Loucy (cell line): Measurements from ENCODE around the gene ASTN2.
A peak's percentile ranks its signal among the peaks of the same experiment; 100 is the strongest.

Experiments
- H2AFZ ChIP-seq: fragments of 200-600 bp; sonication (generic); 2 replicates; pipeline ENCODE4 v1.6.0; 2016; ENCODE audit warnings: antibody characterized with exemption, mild to moderate bottlenecking, low read length, moderate library complexity
- H3F3A ChIP-seq: fragments of 200-600 bp; 2 replicates; pipeline ENCODE4 v1.6.0; 2016; ENCODE audit warnings: antibody characterized with exemption, low read depth, mild to moderate bottlenecking
- H3K27me3 ChIP-seq: fragments of 200-600 bp; sonication (generic); 2 replicates; pipeline ENCODE4 v1.6.1; 2014; ENCODE audit warnings: low read length, mild to moderate bottlenecking; ENCODE audit not compliant: insufficient read depth, poor library complexity, severe bottlenecking
- H3K36me3 ChIP-seq: fragments of 200-600 bp; sonication (generic); 2 replicates; pipeline ENCODE4 v1.6.1; 2016; ENCODE audit warnings: low read length; ENCODE audit not compliant: insufficient read depth
- H3K4me1 ChIP-seq: fragments of 200-600 bp; sonication (generic); 2 replicates; pipeline ENCODE4 v1.5.1; 2014; ENCODE audit warnings: low read length, mild to moderate bottlenecking; ENCODE audit not compliant: insufficient read depth, poor library complexity, severe bottlenecking
- H3K4me2 ChIP-seq: fragments of 200-600 bp; sonication (generic); 2 replicates; pipeline ENCODE4 v1.6.0; 2014; ENCODE audit warnings: antibody characterized with exemption, low read length, low read depth, mild to moderate bottlenecking; ENCODE audit not compliant: poor library complexity, severe bottlenecking
- H3K4me3 ChIP-seq: fragments of 200-600 bp; sonication (generic); 2 replicates; pipeline ENCODE4 v1.5.1; 2014; ENCODE audit warnings: low read length, mild to moderate bottlenecking, mixed read lengths; ENCODE audit not compliant: poor library complexity, severe bottlenecking
- H3K79me2 ChIP-seq: fragments of 200-600 bp; sonication (generic); 2 replicates; pipeline ENCODE4 v1.6.1; 2014; ENCODE audit warnings: low read length; ENCODE audit not compliant: insufficient read depth
- H3K9ac ChIP-seq: fragments of 200-600 bp; sonication (generic); 2 replicates; pipeline ENCODE4 v1.6.0; 2014; ENCODE audit warnings: mild to moderate bottlenecking, low read depth, low read length, moderate library complexity; ENCODE audit not compliant: poor library complexity, severe bottlenecking
- H3K9me2 ChIP-seq: fragments of 200-600 bp; sonication (generic); replicated peaks from 2 replicates; pipeline ENCODE4 v1.6.1; 2016; ENCODE audit warnings: low read depth, low read length, mixed read lengths
- H3K9me3 ChIP-seq: fragments of 200-600 bp; sonication (generic); 2 replicates; pipeline ENCODE4 v1.6.1; 2014; ENCODE audit warnings: mild to moderate bottlenecking, antibody characterized with exemption, low read length, low read depth; ENCODE audit not compliant: insufficient read depth
- H4K20me1 ChIP-seq: fragments of 200-600 bp; sonication (generic); 2 replicates; pipeline ENCODE4 v1.6.0; 2014; ENCODE audit warnings: antibody characterized with exemption, low read length, mild to moderate bottlenecking; ENCODE audit not compliant: insufficient read depth, poor library complexity, severe bottlenecking
- EZH2phosphoT487 ChIP-seq: fragments of 200-600 bp; IDR thresholded peaks from 2 replicates; pipeline ENCODE4 v1.6.1; 2018; ENCODE audit warnings: antibody characterized with exemption, mild to moderate bottlenecking, moderate library complexity, borderline replicate concordance
- TF ChIP-seq, protein P1 (sequence below): fragments of 200-600 bp; sonication (generic); conservative IDR thresholded peaks from 2 replicates; pipeline ENCODE4 v1.5.1; 2014; ENCODE audit warnings: mild to moderate bottlenecking, antibody characterized with exemption, low read length

Gene ASTN2

DNA sequence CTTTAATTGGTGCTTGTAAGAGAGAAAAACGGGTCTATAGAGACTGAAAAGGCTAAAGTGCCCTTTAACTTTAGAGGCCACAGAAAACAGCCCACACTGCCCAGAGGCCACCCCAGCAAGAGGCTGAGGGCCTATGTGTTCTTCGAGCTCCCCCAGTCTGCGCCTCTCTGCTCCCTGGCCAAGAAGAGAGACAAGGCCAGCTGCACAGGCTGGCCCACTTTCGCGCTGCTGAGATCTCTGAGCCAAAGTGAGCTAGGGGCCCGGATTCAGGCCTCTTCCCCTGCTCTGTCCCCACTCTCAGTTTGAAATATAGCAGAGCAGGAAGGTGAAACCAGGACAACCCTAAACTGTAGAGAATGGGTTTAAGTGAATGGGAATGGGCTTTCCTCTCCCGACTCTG lies 859.7 kb downstream of the ASTN2 start:
- no peaks in the 10 kb centered on the region for H4K20me1 ChIP-seq
- H3K36me3 ChIP-seq, result no peaks in the 10 kb centered on the region

DNA sequence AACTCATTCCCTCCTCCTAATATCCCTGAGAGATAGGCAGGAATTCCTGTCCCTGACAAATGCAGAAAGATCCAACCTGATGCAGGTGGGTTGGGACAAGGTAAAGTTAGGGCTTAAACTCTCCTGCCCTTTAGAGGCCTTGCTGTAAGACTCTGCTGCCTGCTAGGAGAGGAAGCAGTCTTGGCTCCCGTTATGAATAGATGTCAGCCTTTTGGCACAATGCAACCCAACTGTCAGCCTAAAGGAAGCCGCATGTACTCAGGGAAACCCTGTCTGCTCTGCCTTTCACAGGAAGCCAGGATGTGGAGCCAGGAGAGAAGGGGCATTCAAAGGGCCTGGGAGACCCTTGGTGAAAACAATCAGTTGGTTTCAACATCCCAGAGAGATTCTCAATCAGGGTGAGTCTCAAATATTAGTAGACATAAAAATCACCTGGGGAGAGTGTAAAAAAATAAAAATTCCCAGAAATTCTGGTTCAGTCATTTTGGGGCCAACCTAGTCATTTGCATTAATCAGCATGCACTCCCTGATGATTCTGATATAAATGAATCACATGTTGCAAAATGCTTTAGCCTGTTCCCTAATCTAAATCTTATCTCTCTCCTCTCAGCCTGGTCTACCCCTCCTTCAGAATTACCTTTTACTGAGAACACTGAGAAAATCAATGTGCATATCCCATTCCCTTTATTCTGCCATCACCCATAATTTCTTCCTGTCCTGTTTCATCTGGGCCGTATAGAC lies 864.0 kb downstream of the ASTN2 start:
- no peaks in the 10 kb centered on the region for H3K27me3 ChIP-seq
- no peaks in the 10 kb centered on the region for H3F3A ChIP-seq
- H3K4me2 ChIP-seq, result no peak overlapping the region
- peaks cover 15% of the 10 kb centered on the region for H3K4me1 ChIP-seq
- H3K9ac ChIP-seq, result no peak overlapping the region
- no peak for TF ChIP-seq EZH2phosphoT487
- TF ChIP-seq, protein P1, sequence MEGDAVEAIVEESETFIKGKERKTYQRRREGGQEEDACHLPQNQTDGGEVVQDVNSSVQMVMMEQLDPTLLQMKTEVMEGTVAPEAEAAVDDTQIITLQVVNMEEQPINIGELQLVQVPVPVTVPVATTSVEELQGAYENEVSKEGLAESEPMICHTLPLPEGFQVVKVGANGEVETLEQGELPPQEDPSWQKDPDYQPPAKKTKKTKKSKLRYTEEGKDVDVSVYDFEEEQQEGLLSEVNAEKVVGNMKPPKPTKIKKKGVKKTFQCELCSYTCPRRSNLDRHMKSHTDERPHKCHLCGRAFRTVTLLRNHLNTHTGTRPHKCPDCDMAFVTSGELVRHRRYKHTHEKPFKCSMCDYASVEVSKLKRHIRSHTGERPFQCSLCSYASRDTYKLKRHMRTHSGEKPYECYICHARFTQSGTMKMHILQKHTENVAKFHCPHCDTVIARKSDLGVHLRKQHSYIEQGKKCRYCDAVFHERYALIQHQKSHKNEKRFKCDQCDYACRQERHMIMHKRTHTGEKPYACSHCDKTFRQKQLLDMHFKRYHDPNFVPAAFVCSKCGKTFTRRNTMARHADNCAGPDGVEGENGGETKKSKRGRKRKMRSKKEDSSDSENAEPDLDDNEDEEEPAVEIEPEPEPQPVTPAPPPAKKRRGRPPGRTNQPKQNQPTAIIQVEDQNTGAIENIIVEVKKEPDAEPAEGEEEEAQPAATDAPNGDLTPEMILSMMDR, result no peak
- no peaks in the 10 kb centered on the region for H3K9me3 ChIP-seq
- H3K79me2 ChIP-seq, result no peaks in the 10 kb centered on the region
- no peaks in the 10 kb centered on the region for H3K9me2 ChIP-seq
- no peaks in the 10 kb centered on the region for H3K36me3 ChIP-seq
- no peak overlapping the region for H3K4me3 ChIP-seq
- no peak overlapping the region for H2AFZ ChIP-seq
- H4K20me1 ChIP-seq, result no peaks in the 10 kb centered on the region

More for the DNA sequence above, 859.7 kb downstream of the ASTN2 start:
- Histone ChIP-seq H3K4me1 (no peaks in the 10 kb centered on the region), H3K4me3 (no peak overlapping the region), H3K9ac (no peak overlapping the region), H3K9me3 (no peaks in the 10 kb centered on the region), H3F3A (no peaks in the 10 kb centered on the region), H3K4me2 (no peak overlapping the region), H3K27me3 (no peaks in the 10 kb centered on the region), H2AFZ (no peak overlapping the region), H3K79me2 (no peaks in the 10 kb centered on the region), H3K9me2 (no peaks in the 10 kb centered on the region)
- TF ChIP-seq EZH2phosphoT487, result no peak
- TF ChIP-seq, protein P1, result no peak

DNA sequence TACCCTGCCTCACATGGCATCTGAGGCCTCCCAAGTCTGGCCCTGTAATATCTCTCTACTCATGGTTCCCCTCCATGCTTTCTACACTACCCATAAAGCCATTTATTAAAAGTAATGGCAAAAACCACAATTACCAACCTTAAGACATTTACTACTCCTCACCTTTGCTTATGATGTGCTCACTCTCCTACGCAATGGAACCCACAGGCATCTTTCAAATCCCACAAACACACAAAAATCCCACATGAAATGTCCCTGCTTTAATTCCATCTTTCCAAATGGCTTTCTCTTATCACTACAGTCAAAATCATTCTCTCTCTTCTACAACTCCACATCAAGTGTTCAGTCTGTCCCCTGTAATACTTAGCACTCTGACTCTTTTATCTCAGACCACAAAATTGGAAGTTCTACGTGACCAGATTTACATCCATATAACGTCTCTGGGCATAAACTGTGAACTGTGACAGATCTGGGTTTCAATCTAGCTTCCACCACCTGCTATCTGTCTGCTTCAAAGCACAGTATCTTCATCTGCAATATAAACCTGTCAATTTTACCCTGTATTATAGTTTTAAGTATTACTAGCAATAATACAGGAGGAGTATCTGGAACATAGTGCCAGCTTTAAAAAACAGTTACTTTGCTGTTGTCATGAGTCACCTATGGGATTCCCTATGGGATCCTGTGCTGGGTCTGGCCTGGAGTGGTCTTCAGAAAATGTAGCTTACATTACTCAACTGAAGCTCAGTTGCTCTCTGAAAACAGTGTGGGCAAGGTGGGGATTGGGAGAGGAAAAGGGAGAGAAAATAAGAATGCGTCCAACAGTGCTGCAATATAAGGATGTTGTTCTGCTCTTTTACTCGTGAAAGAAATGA lies 864.8 kb downstream of the ASTN2 start:
- Histone ChIP-seq H3K9me3 (no peaks in the 10 kb centered on the region), H3K27me3 (no peaks in the 10 kb centered on the region), H2AFZ (no peak overlapping the region), H3K4me3 (no peak overlapping the region), H3K4me1 (peaks cover 15% of the 10 kb centered on the region), H3K79me2 (no peaks in the 10 kb centered on the region), H3K9me2 (no peaks in the 10 kb centered on the region), H3K9ac (no peak overlapping the region), H3K36me3 (no peaks in the 10 kb centered on the region), H3K4me2 (peak overlapping the region; percentile 53), H3F3A (no peaks in the 10 kb centered on the region), H4K20me1 (no peaks in the 10 kb centered on the region)
- no peak for TF ChIP-seq EZH2phosphoT487
- TF ChIP-seq, protein P1, result no peak
